Measurements from ENCODE around the gene TM9SF3. TPM values are rescaled to one million over a fixed set of nuclear protein-coding genes. Genes with fewer than 3 reads are reported as not detected.

TM9SF3 gene
- polyA plus RNA-seq, 2 of the 4 experiments (the other 2 are of a cell fraction), result 92.9 to 138 TPM

GRCh38 chr10:96625173-96625572 is 38.4 kb upstream of the TM9SF3 start (continued):
- TF ChIP-seq, protein P1, sequence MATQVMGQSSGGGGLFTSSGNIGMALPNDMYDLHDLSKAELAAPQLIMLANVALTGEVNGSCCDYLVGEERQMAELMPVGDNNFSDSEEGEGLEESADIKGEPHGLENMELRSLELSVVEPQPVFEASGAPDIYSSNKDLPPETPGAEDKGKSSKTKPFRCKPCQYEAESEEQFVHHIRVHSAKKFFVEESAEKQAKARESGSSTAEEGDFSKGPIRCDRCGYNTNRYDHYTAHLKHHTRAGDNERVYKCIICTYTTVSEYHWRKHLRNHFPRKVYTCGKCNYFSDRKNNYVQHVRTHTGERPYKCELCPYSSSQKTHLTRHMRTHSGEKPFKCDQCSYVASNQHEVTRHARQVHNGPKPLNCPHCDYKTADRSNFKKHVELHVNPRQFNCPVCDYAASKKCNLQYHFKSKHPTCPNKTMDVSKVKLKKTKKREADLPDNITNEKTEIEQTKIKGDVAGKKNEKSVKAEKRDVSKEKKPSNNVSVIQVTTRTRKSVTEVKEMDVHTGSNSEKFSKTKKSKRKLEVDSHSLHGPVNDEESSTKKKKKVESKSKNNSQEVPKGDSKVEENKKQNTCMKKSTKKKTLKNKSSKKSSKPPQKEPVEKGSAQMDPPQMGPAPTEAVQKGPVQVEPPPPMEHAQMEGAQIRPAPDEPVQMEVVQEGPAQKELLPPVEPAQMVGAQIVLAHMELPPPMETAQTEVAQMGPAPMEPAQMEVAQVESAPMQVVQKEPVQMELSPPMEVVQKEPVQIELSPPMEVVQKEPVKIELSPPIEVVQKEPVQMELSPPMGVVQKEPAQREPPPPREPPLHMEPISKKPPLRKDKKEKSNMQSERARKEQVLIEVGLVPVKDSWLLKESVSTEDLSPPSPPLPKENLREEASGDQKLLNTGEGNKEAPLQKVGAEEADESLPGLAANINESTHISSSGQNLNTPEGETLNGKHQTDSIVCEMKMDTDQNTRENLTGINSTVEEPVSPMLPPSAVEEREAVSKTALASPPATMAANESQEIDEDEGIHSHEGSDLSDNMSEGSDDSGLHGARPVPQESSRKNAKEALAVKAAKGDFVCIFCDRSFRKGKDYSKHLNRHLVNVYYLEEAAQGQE (IDR thresholded peaks at IDR 0.05), result no peak
- TF ChIP-seq, protein P2, sequence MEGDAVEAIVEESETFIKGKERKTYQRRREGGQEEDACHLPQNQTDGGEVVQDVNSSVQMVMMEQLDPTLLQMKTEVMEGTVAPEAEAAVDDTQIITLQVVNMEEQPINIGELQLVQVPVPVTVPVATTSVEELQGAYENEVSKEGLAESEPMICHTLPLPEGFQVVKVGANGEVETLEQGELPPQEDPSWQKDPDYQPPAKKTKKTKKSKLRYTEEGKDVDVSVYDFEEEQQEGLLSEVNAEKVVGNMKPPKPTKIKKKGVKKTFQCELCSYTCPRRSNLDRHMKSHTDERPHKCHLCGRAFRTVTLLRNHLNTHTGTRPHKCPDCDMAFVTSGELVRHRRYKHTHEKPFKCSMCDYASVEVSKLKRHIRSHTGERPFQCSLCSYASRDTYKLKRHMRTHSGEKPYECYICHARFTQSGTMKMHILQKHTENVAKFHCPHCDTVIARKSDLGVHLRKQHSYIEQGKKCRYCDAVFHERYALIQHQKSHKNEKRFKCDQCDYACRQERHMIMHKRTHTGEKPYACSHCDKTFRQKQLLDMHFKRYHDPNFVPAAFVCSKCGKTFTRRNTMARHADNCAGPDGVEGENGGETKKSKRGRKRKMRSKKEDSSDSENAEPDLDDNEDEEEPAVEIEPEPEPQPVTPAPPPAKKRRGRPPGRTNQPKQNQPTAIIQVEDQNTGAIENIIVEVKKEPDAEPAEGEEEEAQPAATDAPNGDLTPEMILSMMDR (IDR thresholded peaks at IDR 0.05), result no peak
- TF ChIP-seq ZNF302 (CRISPR knock-in tag; IDR thresholded peaks at IDR 0.05) (no peak), SMC3 (IDR thresholded peaks at IDR 0.05) (no peak)

- no peak for ATAC-seq
- Histone ChIP-seq H3K9me3 (no peaks in the 10 kb centered on the region), H3K27ac (no peak overlapping the region), H3K4me1 (no peaks in the 10 kb centered on the region), H3K4me2 (no peak overlapping the region), H3K4me3 (no peak overlapping the region)
- no peak for FAIRE-seq
- no peak for TF ChIP-seq HEYL (CRISPR knock-in tag; IDR thresholded peaks at IDR 0.05)
- TF ChIP-seq, protein P1 (IDR thresholded peaks at IDR 0.05), result no peak
- TF ChIP-seq ZFP36 (IDR thresholded peaks at IDR 0.05; ENCODE audit: borderline replicate concordance, partially characterized antibody), result no peak
- TF ChIP-seq BHLHE40 (IDR thresholded peaks at IDR 0.05; ENCODE audit: low read depth, low read length), result no peak
- no peak for TF ChIP-seq KDM5A (IDR thresholded peaks at IDR 0.05)
- no peak for TF ChIP-seq KDM1A (IDR thresholded peaks at IDR 0.05; ENCODE audit: low read depth)
- TF ChIP-seq NFE2L2 (conservative IDR thresholded peaks at IDR 0.05; ENCODE audit: low read length), result no peak
- TF ChIP-seq, protein P3, sequence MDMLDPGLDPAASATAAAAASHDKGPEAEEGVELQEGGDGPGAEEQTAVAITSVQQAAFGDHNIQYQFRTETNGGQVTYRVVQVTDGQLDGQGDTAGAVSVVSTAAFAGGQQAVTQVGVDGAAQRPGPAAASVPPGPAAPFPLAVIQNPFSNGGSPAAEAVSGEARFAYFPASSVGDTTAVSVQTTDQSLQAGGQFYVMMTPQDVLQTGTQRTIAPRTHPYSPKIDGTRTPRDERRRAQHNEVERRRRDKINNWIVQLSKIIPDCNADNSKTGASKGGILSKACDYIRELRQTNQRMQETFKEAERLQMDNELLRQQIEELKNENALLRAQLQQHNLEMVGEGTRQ (IDR thresholded peaks at IDR 0.05), result no peak
- TF ChIP-seq FOSL2 (IDR thresholded peaks at IDR 0.05), result no peak
- TF ChIP-seq FOSL2 (CRISPR knock-in tag; IDR thresholded peaks at IDR 0.05), result no peak
- no peak for TF ChIP-seq NPAS2 (CRISPR knock-in tag; IDR thresholded peaks at IDR 0.05; ENCODE audit: borderline replicate concordance)
- TF ChIP-seq, protein P4, sequence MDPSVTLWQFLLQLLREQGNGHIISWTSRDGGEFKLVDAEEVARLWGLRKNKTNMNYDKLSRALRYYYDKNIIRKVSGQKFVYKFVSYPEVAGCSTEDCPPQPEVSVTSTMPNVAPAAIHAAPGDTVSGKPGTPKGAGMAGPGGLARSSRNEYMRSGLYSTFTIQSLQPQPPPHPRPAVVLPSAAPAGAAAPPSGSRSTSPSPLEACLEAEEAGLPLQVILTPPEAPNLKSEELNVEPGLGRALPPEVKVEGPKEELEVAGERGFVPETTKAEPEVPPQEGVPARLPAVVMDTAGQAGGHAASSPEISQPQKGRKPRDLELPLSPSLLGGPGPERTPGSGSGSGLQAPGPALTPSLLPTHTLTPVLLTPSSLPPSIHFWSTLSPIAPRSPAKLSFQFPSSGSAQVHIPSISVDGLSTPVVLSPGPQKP (IDR thresholded peaks at IDR 0.05; ENCODE audit: low read depth, low read length), result no peak
- no peak for TF ChIP-seq NR3C1 (IDR thresholded peaks at IDR 0.05)
- no peak for TF ChIP-seq FOXS1 (CRISPR knock-in tag; IDR thresholded peaks at IDR 0.05)
- DNase-seq (ENCODE audit: low read depth in 1 of 2, low spot score in 1 of 2), result no peak
- POLR2A ChIA-PET, result no interaction called here
- CTCF ChIA-PET, result interaction anchor here (1.9 to 3.5 kb wide), 2 partner anchors 11 to 18 kb away, joined by 8 to 15 read pairs; no protein-coding TSS in a partner anchor
- WGBS (ENCODE audit: missing lambda C conversion rate), result 82% methylated on average over 6 of the region's 6 CpGs
Measured at GRCh38 chr10:96622013-96622787, 35.4 kb upstream of the TM9SF3 start.
